ENCODE results near the gene NKAIN1.
"Not testable (repeated sequence)": the region's sequence is repeated elsewhere in the genome, so short reads cannot be mapped to it uniquely, and the experiment has no call there.

DNA sequence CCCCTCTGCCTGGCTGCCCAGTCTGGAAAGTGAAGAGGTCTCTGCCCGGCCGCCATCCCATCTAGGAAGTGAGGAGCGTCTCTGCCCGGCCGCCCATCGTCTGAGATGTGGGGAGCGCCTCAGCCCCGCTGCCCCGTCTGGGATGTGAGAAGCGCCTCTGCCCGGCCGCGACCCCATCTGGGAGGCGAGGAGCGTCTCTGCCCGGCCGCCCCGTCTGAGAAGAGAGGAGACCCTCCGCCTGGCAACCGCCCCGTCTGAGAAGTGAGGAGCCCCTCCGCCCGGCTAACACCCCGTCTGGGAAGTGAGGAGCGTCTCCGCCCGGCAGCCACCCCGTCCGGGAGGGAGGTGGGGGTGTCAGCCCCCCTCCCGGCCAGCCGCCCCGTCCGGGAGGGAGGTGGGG, 63.4 kb downstream of the NKAIN1 start:
- not testable (repeated sequence) for TF ChIP-seq EZH2 (IDR thresholded peaks at IDR 0.05; ENCODE audit: borderline replicate concordance, low read length)
- TF ChIP-seq, protein P1, sequence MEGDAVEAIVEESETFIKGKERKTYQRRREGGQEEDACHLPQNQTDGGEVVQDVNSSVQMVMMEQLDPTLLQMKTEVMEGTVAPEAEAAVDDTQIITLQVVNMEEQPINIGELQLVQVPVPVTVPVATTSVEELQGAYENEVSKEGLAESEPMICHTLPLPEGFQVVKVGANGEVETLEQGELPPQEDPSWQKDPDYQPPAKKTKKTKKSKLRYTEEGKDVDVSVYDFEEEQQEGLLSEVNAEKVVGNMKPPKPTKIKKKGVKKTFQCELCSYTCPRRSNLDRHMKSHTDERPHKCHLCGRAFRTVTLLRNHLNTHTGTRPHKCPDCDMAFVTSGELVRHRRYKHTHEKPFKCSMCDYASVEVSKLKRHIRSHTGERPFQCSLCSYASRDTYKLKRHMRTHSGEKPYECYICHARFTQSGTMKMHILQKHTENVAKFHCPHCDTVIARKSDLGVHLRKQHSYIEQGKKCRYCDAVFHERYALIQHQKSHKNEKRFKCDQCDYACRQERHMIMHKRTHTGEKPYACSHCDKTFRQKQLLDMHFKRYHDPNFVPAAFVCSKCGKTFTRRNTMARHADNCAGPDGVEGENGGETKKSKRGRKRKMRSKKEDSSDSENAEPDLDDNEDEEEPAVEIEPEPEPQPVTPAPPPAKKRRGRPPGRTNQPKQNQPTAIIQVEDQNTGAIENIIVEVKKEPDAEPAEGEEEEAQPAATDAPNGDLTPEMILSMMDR (IDR thresholded peaks at IDR 0.05; ENCODE audit: low read length): not testable (repeated sequence)
